GM18499 (cell line): ENCODE results near the gene ASPG.

Experiments used
- ATAC-seq: cut with Tn5 transposase; IDR thresholded peaks from one replicate; pipeline ENCODE4 v1.9.1; 2021; ENCODE audit warnings: moderate number of reproducible peaks; ENCODE audit not compliant: insufficient read depth, unreplicated experiment

ASPG gene

GRCh38 chr14:104154246-104154645 is 68.7 kb downstream of the ASPG start:
- ATAC-seq = no peak

DNA sequence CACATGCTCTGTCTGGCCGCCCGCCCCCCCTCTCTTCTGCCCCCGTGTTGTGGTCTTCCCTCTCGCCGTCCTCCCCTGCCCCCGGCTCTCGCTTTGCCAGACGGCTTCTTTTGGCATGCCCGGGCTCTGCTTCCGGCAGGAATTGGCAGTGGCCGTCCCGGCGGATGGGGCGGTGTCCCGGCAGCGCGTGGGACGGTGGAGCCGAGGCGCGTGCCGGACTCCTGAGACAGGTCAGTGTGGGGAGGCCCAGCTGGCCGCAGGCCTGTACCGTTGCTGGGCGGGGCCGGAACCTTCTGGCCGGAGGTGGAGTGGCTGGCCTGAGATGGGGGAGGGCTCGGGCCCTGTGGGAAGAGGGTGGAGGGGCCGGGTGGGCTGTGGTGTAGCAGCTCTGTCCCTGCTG is 70.0 kb downstream of the ASPG start:
- no peak for ATAC-seq

DNA sequence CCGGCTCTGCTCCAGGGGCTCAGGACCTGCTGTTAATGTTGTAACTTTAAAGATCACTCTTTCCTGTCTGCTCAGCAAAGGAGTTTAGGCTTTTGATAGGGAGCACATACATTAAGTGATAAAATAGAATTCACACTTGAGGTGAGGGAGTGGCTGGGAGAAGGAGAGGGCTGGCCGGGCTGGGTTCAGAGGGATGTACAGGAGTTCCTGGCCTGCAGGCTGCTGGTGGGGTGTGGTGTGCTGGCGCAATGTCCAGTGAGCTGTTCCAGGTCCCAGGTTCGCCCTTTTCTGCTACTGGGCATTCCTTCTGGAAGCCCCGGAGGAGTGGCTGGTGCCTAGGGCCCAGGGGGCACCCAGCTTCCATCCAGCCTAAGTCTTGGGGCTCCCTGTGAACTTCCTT is 70.6 kb downstream of the ASPG start:
- no peak for ATAC-seq

GRCh38 chr14:104157016-104157928 is 71.8 kb downstream of the ASPG start:
- ATAC-seq = no peak

- ATAC-seq = no peak
These were observed 73.6 kb downstream of the ASPG start for GRCh38 chr14:104158827-104159798.

DNA sequence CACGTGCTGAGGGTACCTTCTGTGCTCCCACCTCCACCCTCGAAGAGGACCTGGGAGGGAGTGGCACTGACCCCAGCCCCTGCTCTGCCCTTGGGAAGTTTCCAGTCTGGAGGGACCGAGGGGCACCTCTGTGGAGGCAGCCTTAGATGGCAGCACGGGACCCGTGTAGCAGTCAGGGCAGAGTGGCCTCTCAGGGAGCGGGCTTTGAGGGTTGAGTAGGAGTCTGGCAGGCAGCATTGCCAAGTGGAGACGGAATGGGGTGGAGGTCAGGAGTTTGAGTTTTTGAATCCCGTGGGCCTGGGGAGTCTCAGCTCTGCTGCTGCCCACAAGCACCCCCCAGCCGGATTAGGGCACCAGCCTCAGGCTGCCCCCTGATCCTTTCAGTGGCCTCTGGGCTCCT is 74.5 kb downstream of the ASPG start:
- no peak for ATAC-seq

DNA sequence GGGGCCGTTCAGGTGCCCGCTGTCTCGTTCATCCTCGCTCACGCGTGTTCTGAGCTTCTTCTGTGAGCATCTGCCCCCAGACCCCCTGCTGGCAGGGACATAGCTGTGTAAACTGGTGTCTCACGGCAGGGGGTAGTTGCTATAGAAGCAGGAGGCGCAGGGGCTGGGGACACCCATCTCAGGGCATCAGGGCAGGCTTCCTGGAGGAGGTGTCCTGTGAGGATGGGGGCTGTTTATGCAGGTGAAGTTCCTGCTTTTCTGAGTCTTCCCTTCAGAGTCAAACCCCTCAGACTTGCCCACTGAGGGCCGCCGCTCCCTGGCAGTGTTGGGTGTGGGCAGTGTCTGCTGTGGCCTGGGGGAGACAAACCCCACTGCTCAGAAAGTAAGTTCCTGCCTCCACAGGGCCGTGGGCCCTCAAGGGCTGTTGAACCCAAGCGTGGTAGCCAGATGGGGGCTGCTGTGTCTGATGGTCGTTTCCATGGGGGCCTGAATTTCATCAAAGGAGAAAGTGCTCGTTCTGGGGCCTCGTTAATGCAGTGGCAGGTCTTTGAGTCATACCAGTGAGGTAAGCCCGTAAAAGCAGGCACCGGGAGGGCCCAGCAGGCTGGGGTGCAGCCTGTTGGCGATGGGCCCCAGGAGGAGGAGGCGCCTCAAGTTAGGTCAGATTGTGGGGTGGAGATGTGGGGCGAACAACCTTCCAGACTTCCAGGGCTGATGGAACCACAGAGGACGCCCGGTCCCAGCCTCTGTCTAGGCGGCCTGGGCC is 76.3 kb downstream of the ASPG start:
- no peak for ATAC-seq

DNA sequence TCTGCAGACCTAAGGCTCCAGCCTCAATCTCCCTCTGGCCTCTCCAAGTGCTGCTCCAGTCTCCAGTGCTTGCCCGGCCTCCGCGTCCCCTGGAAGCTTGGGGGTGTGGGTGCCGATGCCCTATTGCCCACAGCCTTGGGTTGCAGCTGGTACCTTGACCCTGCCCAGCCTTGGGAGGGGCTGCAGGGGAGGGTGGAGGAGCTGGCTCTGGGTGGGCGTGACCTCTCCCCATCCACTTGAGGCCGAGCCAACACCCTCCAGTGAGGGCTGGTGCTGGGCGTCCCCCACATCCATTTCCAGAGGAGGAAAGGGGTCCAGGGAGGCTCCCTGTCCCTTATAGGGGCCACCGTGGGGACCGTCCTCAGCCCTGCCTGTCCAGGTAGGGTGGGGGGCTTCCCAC is 77.0 kb downstream of the ASPG start:
- ATAC-seq = no peak

DNA sequence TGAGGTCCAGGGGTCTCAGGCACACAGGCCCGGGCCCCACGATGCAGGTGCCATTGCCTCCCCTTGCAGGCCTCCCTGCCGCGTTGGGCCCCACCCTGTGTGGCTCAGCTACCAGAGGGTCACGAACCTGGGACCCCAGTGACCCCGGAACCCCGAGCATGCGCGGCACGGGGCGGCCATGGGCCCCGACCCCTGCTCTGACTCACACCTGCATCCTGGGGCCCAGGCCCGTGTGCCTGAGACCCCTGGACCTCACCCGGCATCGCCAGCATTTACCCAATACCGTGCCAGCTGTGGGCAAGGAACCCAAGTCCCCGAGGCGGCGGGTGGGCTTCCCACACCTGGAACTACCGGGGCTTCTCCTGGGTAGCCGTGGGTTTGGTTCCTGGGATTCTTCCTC is 78.0 kb downstream of the ASPG start:
- no peak for ATAC-seq

- ATAC-seq = no peak
These were observed 78.5 kb downstream of the ASPG start for GRCh38 chr14:104164041-104164440.

GRCh38 chr14:104164512-104164911 is 79.0 kb downstream of the ASPG start:
- no peak for ATAC-seq
